ENCODE results near the gene PKP4. TPM values are rescaled to one million over a fixed set of nuclear protein-coding genes. Genes with fewer than 3 reads are reported as not detected.

PKP4 gene
- total and polyA plus RNA-seq, 9 donors, result 22.7 to 60.9 (median 46.6) TPM

- no peaks in the 10 kb centered on the region for H3K27me3 ChIP-seq
- no peaks in the 10 kb centered on the region for H3K36me3 ChIP-seq
- no peak overlapping the region for H3K27ac ChIP-seq
- no peak overlapping the region for H3K4me3 ChIP-seq
- no peaks in the 10 kb centered on the region for H3K4me1 ChIP-seq (ENCODE audit: insufficient read depth)
- H3K9me3 ChIP-seq, result no peaks in the 10 kb centered on the region
- TF ChIP-seq POLR2A (IDR thresholded peaks at IDR 0.05) (no peak), CTCF (IDR thresholded peaks at IDR 0.05) (no peak), EP300 (IDR thresholded peaks at IDR 0.05) (no peak)
- 92 to 96% (median 94%) methylated on average over 3 of the region's 3 CpGs for WGBS, 3 donors
- no peak for DNase-seq
- intact Hi-C loops (cut with DNase I), result no loop called here
Measured at GRCh38 chr2:158598862-158599517, 142.2 kb downstream of the PKP4 start.

GRCh38 chr2:158599609-158600008, 142.9 kb downstream of the PKP4 start:
- no peak overlapping the region for H3K27ac ChIP-seq
- intact Hi-C loops (cut with DNase I), result no loop called here

GRCh38 chr2:158600155-158600802, 143.5 kb downstream of the PKP4 start:
- Histone ChIP-seq H3K36me3 (no peaks in the 10 kb centered on the region), H3K9me3 (no peaks in the 10 kb centered on the region), H3K4me3 (no peak overlapping the region), H3K27ac (no peak overlapping the region), H3K4me1 (ENCODE audit: insufficient read depth) (no peaks in the 10 kb centered on the region), H3K27me3 (no peaks in the 10 kb centered on the region)
- 1 to 3% (median 2%) methylated on average over 3 of the region's 3 CpGs for WGBS, 3 donors
- DNase-seq, result peak in 4 of 5 donors; percentile 15 to 34 (median 30)
- intact Hi-C loops (cut with DNase I), result no loop called here
- TF ChIP-seq POLR2A (IDR thresholded peaks at IDR 0.05) (no peak), EP300 (IDR thresholded peaks at IDR 0.05) (no peak), CTCF (IDR thresholded peaks at IDR 0.05) (no peak)

More at GRCh38 chr2:158599609-158600008, 142.9 kb downstream of the PKP4 start:
- Histone ChIP-seq H3K36me3 (no peaks in the 10 kb centered on the region), H3K4me1 (ENCODE audit: insufficient read depth) (no peaks in the 10 kb centered on the region), H3K27me3 (no peaks in the 10 kb centered on the region), H3K4me3 (no peak overlapping the region), H3K9me3 (no peaks in the 10 kb centered on the region)
- DNase-seq, result no peak
- TF ChIP-seq CTCF (IDR thresholded peaks at IDR 0.05), result no peak
- TF ChIP-seq POLR2A (IDR thresholded peaks at IDR 0.05), result no peak
- TF ChIP-seq EP300 (IDR thresholded peaks at IDR 0.05), result no peak

- intact Hi-C loops (cut with DNase I), result no loop called here
Measured at GRCh38 chr2:158602027-158602426, 145.3 kb downstream of the PKP4 start.

More at GRCh38 chr2:158602027-158602426, 145.3 kb downstream of the PKP4 start:
- WGBS, 3 donors, result 59 to 60% (median 59%) methylated on average over 2 of the region's 2 CpGs
- no peaks in the 10 kb centered on the region for H3K4me1 ChIP-seq (ENCODE audit: insufficient read depth)
- TF ChIP-seq POLR2A (IDR thresholded peaks at IDR 0.05) (no peak), CTCF (IDR thresholded peaks at IDR 0.05) (no peak), EP300 (IDR thresholded peaks at IDR 0.05) (no peak)
- no peaks in the 10 kb centered on the region for H3K9me3 ChIP-seq
- H3K36me3 ChIP-seq, result no peaks in the 10 kb centered on the region
- H3K27me3 ChIP-seq, result no peaks in the 10 kb centered on the region
- H3K27ac ChIP-seq, result no peak overlapping the region
- H3K4me3 ChIP-seq, result no peak overlapping the region
- no peak for DNase-seq

Measured in ovary (tissue), 9 donors.